Activated B cell treated with CpG ODN at 0.5 μM for 24 hours (primary cell): Measurements from ENCODE around the gene CBFA2T3. TPM values are rescaled to one million over a fixed set of nuclear protein-coding genes. Genes with fewer than 3 reads are reported as not detected.
A peak's percentile ranks its signal among the peaks of the same experiment; 100 is the strongest.

ENCODE experiments used
- ATAC-seq: fragments of 200-7000 bp; cut with Tn5 transposase; one replicate; pipeline ENCODE4 v1.10.0; 2021; ENCODE audit warnings: low read depth, mild to moderate bottlenecking, moderate library complexity
- CTCF ChIA-PET: fragments of 350-600 bp; sonication (Branson Sonifier 250); formaldehyde crosslinking; loops from one replicate; lab custom pipeline; 2021; ENCODE audit warnings: antibody characterized with exemption; lab: Charles Lee
- POLR2A ChIA-PET: fragments of 350-600 bp; sonication (Branson Sonifier 250); formaldehyde crosslinking; loops from one replicate; lab custom pipeline; 2021; ENCODE audit warnings: antibody characterized with exemption; lab: Charles Lee
- DNase-seq: peaks from one replicate; pipeline ENCODE4 v3.0.0; 2022
- H3K27ac Mint-ChIP-seq: one replicate; pipeline ENCODE4 v1.8.0; 2020; ENCODE audit warnings: mixed read lengths
- H3K27me3 Mint-ChIP-seq: one replicate; pipeline ENCODE4 v1.8.0; 2021; ENCODE audit warnings: mixed read lengths
- H3K36me3 Mint-ChIP-seq: one replicate; pipeline ENCODE4 v1.8.0; 2021; ENCODE audit warnings: low read depth, mixed read lengths
- H3K4me1 Mint-ChIP-seq: one replicate; pipeline ENCODE4 v1.8.0; 2021; ENCODE audit warnings: mixed read lengths
- H3K4me3 Mint-ChIP-seq: one replicate; pipeline ENCODE4 v1.8.0; 2020; ENCODE audit warnings: mild to moderate bottlenecking, mixed read lengths
- H3K9me3 Mint-ChIP-seq: one replicate; pipeline ENCODE4 v1.8.0; 2020; ENCODE audit warnings: mixed read lengths
- intact Hi-C: fragments of 100-400 bp; cut with micrococcal nuclease; formaldehyde crosslinking; loops from one replicate; pipeline ENCODE4 v1.15.1; 2024
- total RNA-seq: library from RNA; stranded (reverse); gene quantifications from 2 replicates; pipeline ENCODE4 v1.2.3, GENCODE V29; 2022
- TF ChIP-seq, protein P1 (sequence below): fragments of 200-600 bp; IDR thresholded peaks from one replicate; pipeline ENCODE4 v1.8.0; 2022; ENCODE audit warnings: antibody characterized with exemption, mild to moderate bottlenecking

Gene CBFA2T3
- total RNA-seq, 1 donor from 2014 or later, result 63.3 TPM

DNA sequence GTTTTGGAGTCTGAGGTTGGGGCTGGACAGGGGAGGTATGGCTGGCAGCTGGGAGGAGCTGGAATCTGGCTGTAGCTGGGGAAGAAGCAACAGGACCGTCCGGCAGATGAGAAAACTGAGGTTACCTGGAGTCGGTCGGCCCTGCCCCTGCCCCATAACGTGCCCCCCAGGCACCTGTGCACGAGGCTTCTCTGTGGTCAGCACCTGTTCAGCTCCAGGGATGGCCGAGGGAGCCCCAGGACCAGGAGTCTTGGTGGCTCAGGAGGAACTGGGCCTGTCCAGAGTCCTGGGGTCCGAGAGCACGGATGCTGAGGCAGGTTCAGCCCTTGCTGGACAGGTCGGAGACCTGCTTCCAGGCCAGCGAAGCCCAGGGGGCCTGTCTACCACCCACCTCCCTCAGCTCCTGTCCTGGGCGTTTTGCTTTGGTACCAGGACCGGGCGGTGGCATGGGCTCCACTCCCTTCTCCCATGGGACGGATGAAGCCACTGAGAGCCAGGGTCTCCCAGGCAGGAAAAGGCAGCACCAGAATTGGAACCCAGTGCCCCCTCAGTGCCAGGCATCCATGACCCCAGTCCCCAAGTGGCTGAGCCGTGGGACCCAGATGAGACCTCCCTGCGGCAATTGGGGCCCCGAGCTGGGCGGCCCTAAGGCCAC, 17.1 kb upstream of the CBFA2T3 start:
- Mint-ChIP-seq H3K36me3 (peaks cover 2% of the 10 kb centered on the region), H3K4me3 (no peak overlapping the region), H3K4me1 (peaks cover 24% of the 10 kb centered on the region), H3K9me3 (peaks cover 8% of the 10 kb centered on the region), H3K27ac (no peak overlapping the region), H3K27me3 (peaks cover 1% of the 10 kb centered on the region)
- CTCF ChIA-PET, result no interaction called here
- intact Hi-C loops, result no loop called here
- POLR2A ChIA-PET, result no interaction called here
- DNase-seq (no peak), ATAC-seq (no peak)
- TF ChIP-seq, protein P1, sequence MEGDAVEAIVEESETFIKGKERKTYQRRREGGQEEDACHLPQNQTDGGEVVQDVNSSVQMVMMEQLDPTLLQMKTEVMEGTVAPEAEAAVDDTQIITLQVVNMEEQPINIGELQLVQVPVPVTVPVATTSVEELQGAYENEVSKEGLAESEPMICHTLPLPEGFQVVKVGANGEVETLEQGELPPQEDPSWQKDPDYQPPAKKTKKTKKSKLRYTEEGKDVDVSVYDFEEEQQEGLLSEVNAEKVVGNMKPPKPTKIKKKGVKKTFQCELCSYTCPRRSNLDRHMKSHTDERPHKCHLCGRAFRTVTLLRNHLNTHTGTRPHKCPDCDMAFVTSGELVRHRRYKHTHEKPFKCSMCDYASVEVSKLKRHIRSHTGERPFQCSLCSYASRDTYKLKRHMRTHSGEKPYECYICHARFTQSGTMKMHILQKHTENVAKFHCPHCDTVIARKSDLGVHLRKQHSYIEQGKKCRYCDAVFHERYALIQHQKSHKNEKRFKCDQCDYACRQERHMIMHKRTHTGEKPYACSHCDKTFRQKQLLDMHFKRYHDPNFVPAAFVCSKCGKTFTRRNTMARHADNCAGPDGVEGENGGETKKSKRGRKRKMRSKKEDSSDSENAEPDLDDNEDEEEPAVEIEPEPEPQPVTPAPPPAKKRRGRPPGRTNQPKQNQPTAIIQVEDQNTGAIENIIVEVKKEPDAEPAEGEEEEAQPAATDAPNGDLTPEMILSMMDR, result no peak

DNA sequence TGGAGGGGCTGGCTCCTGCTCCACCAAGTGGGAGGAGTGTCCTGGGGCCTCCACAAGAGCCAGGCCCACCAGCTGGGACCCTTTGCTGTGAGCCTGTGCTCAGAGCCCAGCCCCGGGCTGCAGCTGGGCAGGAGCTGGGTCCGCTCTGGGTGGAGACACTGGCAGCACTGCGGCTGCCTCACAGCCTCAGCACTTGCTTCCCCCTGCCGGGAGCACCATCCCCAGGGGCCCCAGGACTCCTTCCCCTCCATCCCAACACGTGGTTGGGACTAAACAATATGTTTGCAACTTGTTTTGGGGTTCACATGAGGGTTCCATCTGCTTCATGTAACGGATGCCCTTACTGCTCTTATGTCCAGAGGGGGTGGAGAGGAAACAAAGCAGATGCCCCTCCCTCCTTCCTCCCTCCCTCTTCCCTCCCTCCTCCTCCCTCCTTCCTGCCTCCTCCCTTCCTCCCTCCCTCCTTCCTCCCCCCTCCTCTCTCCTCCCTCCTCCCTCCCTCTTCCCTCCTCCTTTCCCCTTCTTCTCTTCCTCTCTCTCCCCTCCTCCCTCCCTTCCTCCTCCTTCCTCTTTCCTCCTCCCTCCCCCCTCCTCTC, 16.3 kb upstream of the CBFA2T3 start:
- Mint-ChIP-seq H3K4me3 (no peak overlapping the region), H3K27me3 (no peaks in the 10 kb centered on the region), H3K4me1 (peaks cover 22% of the 10 kb centered on the region), H3K36me3 (peaks cover 2% of the 10 kb centered on the region), H3K27ac (no peak overlapping the region), H3K9me3 (peaks cover 6% of the 10 kb centered on the region)
- ATAC-seq, result peak; percentile 63
- TF ChIP-seq, protein P1, result no peak
- ChIA-PET CTCF (no interaction called here), POLR2A (interaction anchor here (0.7 kb wide), 1 partner anchor 22 kb away, joined by 4 read pairs; no protein-coding TSS in a partner anchor)
- intact Hi-C loops, result no loop called here
- DNase-seq, result no peak

DNA sequence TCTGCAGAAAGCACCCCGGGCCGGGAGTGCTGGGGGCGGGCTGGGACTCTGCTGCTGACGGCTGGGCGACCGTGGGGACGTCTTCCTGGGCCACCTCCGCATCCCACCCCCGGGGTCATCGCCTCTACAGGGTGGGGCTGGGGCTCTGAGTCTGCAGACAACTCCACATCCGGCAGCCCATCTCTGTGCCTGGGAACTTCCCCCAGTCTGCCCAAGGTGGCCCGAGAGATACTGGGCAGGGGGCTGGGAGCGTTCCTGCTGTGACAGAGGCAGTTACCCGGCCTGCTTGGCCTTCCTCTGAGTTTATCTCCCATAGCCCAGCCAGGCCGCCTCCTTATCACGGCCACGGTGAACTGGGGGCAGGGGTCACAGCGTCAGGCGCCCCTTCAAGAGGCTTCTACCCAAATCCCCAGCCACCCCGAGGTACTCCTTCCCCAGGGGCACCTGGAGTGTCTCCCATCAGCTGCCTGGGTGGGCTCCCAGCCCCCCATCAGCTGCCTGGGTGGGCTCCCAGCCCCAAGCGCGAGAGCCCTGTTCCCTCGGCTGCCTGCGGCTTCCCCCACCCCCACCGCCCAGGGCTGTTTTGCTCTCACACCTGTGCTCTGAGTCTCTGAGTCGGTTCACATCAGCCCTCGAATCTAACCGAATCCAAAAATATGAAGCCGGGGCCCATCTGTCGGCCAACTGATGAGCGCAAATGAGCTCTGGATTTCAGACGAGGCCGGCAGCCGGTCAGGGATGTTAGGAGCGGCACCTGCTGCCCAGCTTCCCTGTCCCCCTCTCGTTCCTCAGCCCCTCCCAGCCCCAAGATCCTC, 15.6 kb upstream of the CBFA2T3 start:
- TF ChIP-seq, protein P1, result no peak
- no peak overlapping the region for H3K27ac Mint-ChIP-seq
- ChIA-PET CTCF (no interaction called here), POLR2A (interaction anchor here (0.7 kb wide), 1 partner anchor 23 kb away, joined by 4 read pairs; no protein-coding TSS in a partner anchor)
- DNase-seq (no peak), ATAC-seq (peak; percentile 58)
- intact Hi-C loops, result no loop called here
- H3K4me3 Mint-ChIP-seq, result peak overlapping the region; percentile 53
- H3K36me3 Mint-ChIP-seq, result peaks cover 1% of the 10 kb centered on the region
- H3K27me3 Mint-ChIP-seq, result no peaks in the 10 kb centered on the region
- H3K4me1 Mint-ChIP-seq, result peaks cover 26% of the 10 kb centered on the region
- peaks cover 5% of the 10 kb centered on the region for H3K9me3 Mint-ChIP-seq

DNA sequence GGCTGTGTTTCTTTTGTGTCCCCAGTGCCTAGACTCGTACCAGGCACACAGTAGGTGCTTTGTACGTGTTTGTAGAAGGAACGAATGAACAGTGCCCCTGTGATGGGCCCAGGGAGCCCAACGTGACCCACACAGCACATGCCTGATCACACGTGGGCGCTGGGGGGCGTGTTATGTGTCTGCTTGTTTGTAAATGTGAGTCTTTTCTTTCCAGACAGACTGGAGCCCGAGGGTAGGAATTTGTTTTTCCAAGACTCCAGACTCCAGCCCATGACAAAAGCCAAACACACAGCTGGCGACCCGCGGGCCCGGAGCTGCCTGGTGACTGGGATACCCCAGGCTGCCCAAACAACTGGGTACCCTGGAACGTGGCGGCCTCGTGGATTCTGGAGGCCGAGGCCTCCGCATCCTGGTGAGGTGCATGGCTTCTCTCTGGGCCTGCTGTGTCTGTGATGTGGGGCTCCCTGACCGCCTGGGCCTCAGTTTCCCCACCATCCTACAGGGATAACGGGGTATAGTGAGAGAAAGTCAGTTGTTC, 14.9 kb upstream of the CBFA2T3 start:
- no peaks in the 10 kb centered on the region for H3K27me3 Mint-ChIP-seq
- DNase-seq (no peak), ATAC-seq (no peak)
- no peaks in the 10 kb centered on the region for H3K36me3 Mint-ChIP-seq
- ChIA-PET CTCF (no interaction called here), POLR2A (no interaction called here)
- no peak overlapping the region for H3K27ac Mint-ChIP-seq
- TF ChIP-seq, protein P1, result no peak
- intact Hi-C loops, result no loop called here
- peaks cover 33% of the 10 kb centered on the region for H3K4me1 Mint-ChIP-seq
- H3K4me3 Mint-ChIP-seq, result no peak overlapping the region
- H3K9me3 Mint-ChIP-seq, result no peaks in the 10 kb centered on the region
